Kidney (tissue), 14 donors: ENCODE measurements around the gene CDH13. TPM values are rescaled to one million over a fixed set of nuclear protein-coding genes. Genes with fewer than 3 reads are reported as not detected.

ENCODE experiments used
- DNase-seq, 5 donors: peaks; one replicate each; pipeline ENCODE4 v3.0.0-alpha.2; 2013 to 2020
- FAIRE-seq: peaks from 2 replicates; lab custom pipeline; 2012; peaks lifted over from hg19 to GRCh38; lab: Jason Lieb, UNC
- H3K27ac ChIP-seq, 2 donors: one replicate each; pipeline ENCODE4 v1.7.0; 2013; ENCODE audit warnings: low read depth in 2 of 2, low read length in 2 of 2, inconsistent platforms in 1 of 2
- H3K27me3 ChIP-seq: one replicate; pipeline ENCODE4 v1.7.1; 2013; ENCODE audit warnings: low read length, inconsistent platforms; ENCODE audit not compliant: control insufficient read depth, insufficient read depth
- H3K36me3 ChIP-seq, 3 donors: one replicate each; pipeline versions ENCODE4 v1.7.0 to v1.7.1; 2013; ENCODE audit warnings: low read length in 3 of 3, control low read depth in 1 of 3, inconsistent platforms in 1 of 3; ENCODE audit not compliant: insufficient read depth in 3 of 3, control insufficient read depth in 2 of 3
- H3K4me1 ChIP-seq, 3 donors: one replicate each; pipeline versions ENCODE4 v1.7.0 to v1.7.1; 2013; ENCODE audit warnings: low read length in 3 of 3, inconsistent platforms in 1 of 3, low read depth in 1 of 3; ENCODE audit not compliant: control insufficient read depth in 2 of 3, insufficient read depth in 2 of 3
- H3K4me3 ChIP-seq, 3 donors: one replicate each; pipeline versions ENCODE4 v1.7.0 to v1.8.1; 2013; ENCODE audit warnings: low read length in 3 of 3, control low read depth in 1 of 3, inconsistent platforms in 1 of 3
- H3K9ac ChIP-seq, 3 donors: one replicate each; pipeline versions ENCODE4 v1.7.0 to v1.7.1; 2013; ENCODE audit warnings: low read length in 3 of 3, control low read depth in 1 of 3, inconsistent platforms in 1 of 3
- H3K9me3 ChIP-seq, 3 donors: one replicate each; pipeline versions ENCODE4 v1.7.0 to v1.7.1; 2013; ENCODE audit warnings: low read length in 3 of 3, control low read depth in 1 of 3, inconsistent platforms in 1 of 3; ENCODE audit not compliant: control insufficient read depth in 2 of 3, insufficient read depth in 1 of 3
- intact Hi-C: fragments of 100-400 bp; cut with DNase I; formaldehyde crosslinking; loops from one replicate; pipeline ENCODE4 v1.11.1; 2022
- polyA plus RNA-seq: library from polyadenylated mRNA; stranded (reverse); fragments of 350-450 nt; fragmentation: Illumina TruSeq; extraction: RNeasy Lipid Tissue Mini Kit (QIAGEN cat#74804); gene quantifications from one replicate; pipeline ENCODE4 v1.2.3, GENCODE V29; 2014; ENCODE audit warnings: low read depth, low replicate concordance; ENCODE audit not compliant: insufficient read depth
- total RNA-seq: library from RNA; stranded (reverse); fragmentation: NEBNext Ultra II Directional; extraction: Animal tissue kit (Norgen Biotek cat#: 25700); gene quantifications from one replicate; pipeline ENCODE4 v1.2.1, GENCODE V29; 2021
- TF ChIP-seq, protein P1 (sequence below): IDR thresholded peaks from 3 replicates; pipeline ENCODE4 v1.5.1; 2012; ENCODE audit warnings: mild to moderate bottlenecking, moderate library complexity, borderline replicate concordance; ENCODE audit not compliant: insufficient read depth; ENCODE audit errors: extremely low read depth
- donor health status: control.
- donor health status: control.
- donor health status: control.
- donor health status: control.
- donor health status: control.
- donor health status: DM: yes; HTN: yes; CAD: no.
- donor health status: Normal renal cell carcinoma (clear cell type).

Gene CDH13
- total and polyA plus RNA-seq, 2 donors from 2014 or later, result 4.8 to 13.8 TPM

DNA sequence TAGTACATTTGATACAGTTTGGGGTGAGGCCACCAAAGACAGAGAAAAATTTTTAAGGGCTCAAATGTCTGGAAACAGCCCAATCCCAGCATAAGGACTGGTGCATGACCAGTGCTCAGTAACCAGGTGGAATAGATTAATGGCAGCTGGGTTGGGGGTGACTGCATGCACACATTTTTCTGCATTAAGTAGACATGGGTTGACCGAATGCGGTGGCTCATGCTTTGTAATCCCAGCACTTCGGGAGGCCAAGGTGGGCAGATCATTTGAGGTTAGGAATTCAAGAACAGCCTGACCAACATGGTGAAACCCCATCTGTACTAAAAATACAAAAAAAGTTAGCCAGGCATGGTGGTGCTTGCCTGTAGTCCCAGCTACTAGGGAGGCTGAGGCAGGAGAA is 1060.0 kb downstream of the CDH13 start:
- H3K4me3 ChIP-seq, result no peak overlapping the region
- TF ChIP-seq, protein P1, sequence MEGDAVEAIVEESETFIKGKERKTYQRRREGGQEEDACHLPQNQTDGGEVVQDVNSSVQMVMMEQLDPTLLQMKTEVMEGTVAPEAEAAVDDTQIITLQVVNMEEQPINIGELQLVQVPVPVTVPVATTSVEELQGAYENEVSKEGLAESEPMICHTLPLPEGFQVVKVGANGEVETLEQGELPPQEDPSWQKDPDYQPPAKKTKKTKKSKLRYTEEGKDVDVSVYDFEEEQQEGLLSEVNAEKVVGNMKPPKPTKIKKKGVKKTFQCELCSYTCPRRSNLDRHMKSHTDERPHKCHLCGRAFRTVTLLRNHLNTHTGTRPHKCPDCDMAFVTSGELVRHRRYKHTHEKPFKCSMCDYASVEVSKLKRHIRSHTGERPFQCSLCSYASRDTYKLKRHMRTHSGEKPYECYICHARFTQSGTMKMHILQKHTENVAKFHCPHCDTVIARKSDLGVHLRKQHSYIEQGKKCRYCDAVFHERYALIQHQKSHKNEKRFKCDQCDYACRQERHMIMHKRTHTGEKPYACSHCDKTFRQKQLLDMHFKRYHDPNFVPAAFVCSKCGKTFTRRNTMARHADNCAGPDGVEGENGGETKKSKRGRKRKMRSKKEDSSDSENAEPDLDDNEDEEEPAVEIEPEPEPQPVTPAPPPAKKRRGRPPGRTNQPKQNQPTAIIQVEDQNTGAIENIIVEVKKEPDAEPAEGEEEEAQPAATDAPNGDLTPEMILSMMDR, result no peak
- no peak overlapping the region for H3K9ac ChIP-seq
- H3K27me3 ChIP-seq, result no peaks in the 10 kb centered on the region
- DNase-seq (no peak), FAIRE-seq (no peak)
- intact Hi-C loops, result loop anchor here (5.0 kb wide), 1 partner anchor 126 kb away; no protein-coding TSS in a partner anchor
- H3K9me3 ChIP-seq, result no peaks in the 10 kb centered on the region
- H3K36me3 ChIP-seq, result no peaks in the 10 kb centered on the region
- H3K27ac ChIP-seq, result no peak overlapping the region
- no peaks in the 10 kb centered on the region for H3K4me1 ChIP-seq

- TF ChIP-seq, protein P1, result no peak
- no peaks in the 10 kb centered on the region for H3K4me1 ChIP-seq
- H3K27me3 ChIP-seq, result no peaks in the 10 kb centered on the region
- FAIRE-seq (no peak), DNase-seq (peak in 1 of 5 donors; percentile 9)
- H3K36me3 ChIP-seq, result no peaks in the 10 kb centered on the region
- intact Hi-C loops, result loop anchor here (5.0 kb wide), 1 partner anchor 123 kb away; no protein-coding TSS in a partner anchor
- H3K9ac ChIP-seq, result no peak overlapping the region
- H3K27ac ChIP-seq, result no peak overlapping the region
- H3K9me3 ChIP-seq, result no peaks in the 10 kb centered on the region
- no peak overlapping the region for H3K4me3 ChIP-seq
These were observed 1062.6 kb downstream of the CDH13 start for GRCh38 chr16:83689385-83689831.

- FAIRE-seq, result no peak
- H3K4me1 ChIP-seq, result no peaks in the 10 kb centered on the region
- H3K9me3 ChIP-seq, result no peaks in the 10 kb centered on the region
- intact Hi-C loops, result no loop called here
- no peak overlapping the region for H3K27ac ChIP-seq
- DNase-seq, result no peak
- TF ChIP-seq, protein P1, result no peak
- no peak overlapping the region for H3K4me3 ChIP-seq
- H3K36me3 ChIP-seq, result no peaks in the 10 kb centered on the region
- no peaks in the 10 kb centered on the region for H3K27me3 ChIP-seq
- no peak overlapping the region for H3K9ac ChIP-seq
These were observed 1065.5 kb downstream of the CDH13 start for GRCh38 chr16:83692224-83692623.

- TF ChIP-seq, protein P1, result no peak
- DNase-seq (no peak), FAIRE-seq (no peak)
- Histone ChIP-seq H3K27me3 (no peaks in the 10 kb centered on the region), H3K9ac (no peak overlapping the region), H3K9me3 (no peaks in the 10 kb centered on the region), H3K4me3 (no peak overlapping the region), H3K27ac (no peak overlapping the region), H3K36me3 (no peaks in the 10 kb centered on the region), H3K4me1 (no peaks in the 10 kb centered on the region)
- intact Hi-C loops, result no loop called here
These were observed 1072.2 kb downstream of the CDH13 start for GRCh38 chr16:83698964-83699363.
